ENCODE results near the gene IL10RA.

Gene IL10RA

DNA sequence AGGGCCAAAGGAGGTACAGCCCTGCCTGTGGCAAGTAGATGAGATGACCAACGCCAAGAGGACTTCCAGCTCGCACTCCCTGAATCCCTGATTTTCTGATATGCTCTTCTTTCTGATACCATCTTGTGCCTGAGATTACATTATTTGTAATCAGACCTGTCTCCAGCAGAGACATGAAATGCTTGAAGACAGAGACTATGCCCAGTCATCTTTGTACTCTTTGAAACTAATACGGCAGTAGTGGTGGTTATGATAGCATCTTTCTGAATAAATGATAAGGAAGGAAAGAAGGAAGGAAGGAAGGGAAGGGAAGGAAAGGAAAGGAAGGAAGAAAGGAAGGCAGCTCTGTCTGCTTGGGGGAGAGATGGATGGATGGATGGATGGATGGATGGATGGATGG is 27.8 kb downstream of the IL10RA start:
- no peak for DNase-seq (ENCODE audit: low spot score)
- in situ Hi-C loops (cut with MboI; ENCODE audit: low sequenced_read_pairs, unreplicated experiment): no loop called here
- TF ChIP-seq, protein P1, sequence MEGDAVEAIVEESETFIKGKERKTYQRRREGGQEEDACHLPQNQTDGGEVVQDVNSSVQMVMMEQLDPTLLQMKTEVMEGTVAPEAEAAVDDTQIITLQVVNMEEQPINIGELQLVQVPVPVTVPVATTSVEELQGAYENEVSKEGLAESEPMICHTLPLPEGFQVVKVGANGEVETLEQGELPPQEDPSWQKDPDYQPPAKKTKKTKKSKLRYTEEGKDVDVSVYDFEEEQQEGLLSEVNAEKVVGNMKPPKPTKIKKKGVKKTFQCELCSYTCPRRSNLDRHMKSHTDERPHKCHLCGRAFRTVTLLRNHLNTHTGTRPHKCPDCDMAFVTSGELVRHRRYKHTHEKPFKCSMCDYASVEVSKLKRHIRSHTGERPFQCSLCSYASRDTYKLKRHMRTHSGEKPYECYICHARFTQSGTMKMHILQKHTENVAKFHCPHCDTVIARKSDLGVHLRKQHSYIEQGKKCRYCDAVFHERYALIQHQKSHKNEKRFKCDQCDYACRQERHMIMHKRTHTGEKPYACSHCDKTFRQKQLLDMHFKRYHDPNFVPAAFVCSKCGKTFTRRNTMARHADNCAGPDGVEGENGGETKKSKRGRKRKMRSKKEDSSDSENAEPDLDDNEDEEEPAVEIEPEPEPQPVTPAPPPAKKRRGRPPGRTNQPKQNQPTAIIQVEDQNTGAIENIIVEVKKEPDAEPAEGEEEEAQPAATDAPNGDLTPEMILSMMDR (IDR thresholded peaks at IDR 0.05; ENCODE audit: borderline replicate concordance, control extremely low read depth, extremely low read depth, insufficient read depth, missing control alignments): no peak

DNA sequence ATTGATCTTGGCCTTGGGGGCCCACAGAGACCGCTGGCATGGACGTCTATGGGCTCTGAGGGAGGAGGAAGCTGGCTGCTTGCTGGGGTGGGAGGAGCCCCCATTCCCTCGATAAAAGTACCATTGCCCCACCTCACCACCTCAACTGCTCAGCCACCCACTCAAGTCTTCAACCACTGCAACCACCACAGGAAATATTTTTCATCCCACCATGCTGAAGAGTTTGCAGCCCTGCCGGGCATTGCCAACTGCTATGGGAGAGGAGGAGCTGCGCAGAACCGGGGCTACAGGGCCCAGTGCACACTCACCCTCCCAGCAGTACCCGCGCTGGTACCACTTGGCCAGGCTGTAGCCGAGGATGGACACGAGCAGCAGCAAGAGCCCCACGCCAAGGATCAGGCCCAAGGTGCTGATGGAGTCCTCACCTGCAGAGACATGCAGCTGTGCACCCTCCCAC is 29.2 kb downstream of the IL10RA start:
- DNase-seq (ENCODE audit: low spot score): no peak
- TF ChIP-seq, protein P1 (IDR thresholded peaks at IDR 0.05; ENCODE audit: borderline replicate concordance, control extremely low read depth, extremely low read depth, insufficient read depth, missing control alignments): no peak
- in situ Hi-C loops (cut with MboI; ENCODE audit: low sequenced_read_pairs, unreplicated experiment): no loop called here

DNA sequence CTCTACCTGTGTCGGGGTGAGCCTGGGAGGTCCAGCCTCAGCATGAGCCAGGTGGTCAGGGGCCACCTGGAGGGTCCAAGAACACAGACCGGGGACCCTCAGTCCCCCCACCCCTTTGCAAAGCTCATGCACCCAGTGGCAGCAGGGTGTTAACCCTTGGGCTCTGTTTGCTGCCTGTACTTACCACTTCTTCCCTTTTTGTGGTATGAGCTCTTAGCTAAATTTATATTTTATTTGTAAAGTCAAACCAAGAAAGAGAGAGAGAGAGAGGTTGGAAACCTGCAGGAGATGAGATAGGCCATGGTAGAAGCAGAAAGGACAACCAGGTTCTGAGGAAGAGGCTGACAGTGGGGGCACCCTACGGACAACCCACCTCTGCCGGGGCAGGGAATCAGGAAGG is 29.9 kb downstream of the IL10RA start:
- no peak for DNase-seq (ENCODE audit: low spot score)
- TF ChIP-seq, protein P1 (IDR thresholded peaks at IDR 0.05; ENCODE audit: borderline replicate concordance, control extremely low read depth, extremely low read depth, insufficient read depth, missing control alignments): no peak
- in situ Hi-C loops (cut with MboI; ENCODE audit: low sequenced_read_pairs, unreplicated experiment): no loop called here

DNA sequence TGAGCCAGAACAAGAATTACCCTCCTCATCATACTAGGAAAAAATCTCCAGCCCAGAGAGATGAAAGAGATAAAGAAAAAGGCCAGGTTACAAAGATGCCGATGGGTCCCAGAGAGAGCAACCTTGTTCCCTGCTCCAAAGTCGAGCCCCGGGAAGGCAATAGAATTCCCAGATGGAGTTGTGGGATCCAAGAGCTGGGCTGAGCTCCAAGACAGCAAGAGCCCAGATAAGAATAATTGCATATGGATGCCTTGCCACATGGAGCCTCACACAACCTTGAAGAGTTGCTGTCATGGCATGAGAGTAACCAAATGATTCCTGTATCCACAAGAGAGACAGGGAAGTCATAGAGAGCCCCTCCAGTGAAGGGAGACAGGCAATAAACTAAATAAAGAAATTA is 30.9 kb downstream of the IL10RA start:
- DNase-seq (ENCODE audit: low spot score): no peak
- TF ChIP-seq, protein P1 (IDR thresholded peaks at IDR 0.05; ENCODE audit: borderline replicate concordance, control extremely low read depth, extremely low read depth, insufficient read depth, missing control alignments): no peak
- in situ Hi-C loops (cut with MboI; ENCODE audit: low sequenced_read_pairs, unreplicated experiment): no loop called here

DNA sequence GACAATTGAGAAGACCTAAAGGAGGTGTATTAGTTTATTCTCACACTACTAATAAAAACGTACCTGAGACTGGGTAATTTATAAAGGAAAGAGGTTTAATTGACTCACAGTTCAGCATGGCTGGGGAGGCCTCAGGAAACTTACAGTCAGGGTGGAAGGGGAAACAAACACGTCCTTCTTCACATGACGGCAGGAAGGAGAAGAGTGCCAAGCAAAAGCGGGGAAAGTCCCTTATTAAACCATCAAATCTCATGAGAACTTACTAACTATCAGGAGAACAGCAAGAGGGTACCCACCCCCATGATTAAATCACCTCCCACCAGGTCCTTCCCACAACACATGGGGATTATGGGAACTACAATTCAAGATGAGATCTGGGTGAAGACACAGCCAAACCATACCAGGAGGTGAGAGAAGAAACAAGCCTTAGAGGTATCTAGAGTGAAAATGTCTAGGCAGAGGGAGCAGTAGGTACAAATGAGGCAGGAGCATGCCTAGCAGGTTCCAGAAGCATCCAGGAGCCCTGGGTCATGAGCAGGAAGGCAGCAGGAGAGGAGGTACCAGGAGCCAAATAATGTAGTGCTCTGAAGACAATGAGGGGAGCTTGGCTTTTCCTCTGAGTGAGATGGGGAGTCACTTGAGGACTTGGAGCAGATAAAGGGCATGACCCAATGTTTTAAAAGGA is 31.6 kb downstream of the IL10RA start:
- DNase-seq (ENCODE audit: low spot score): no peak
- in situ Hi-C loops (cut with MboI; ENCODE audit: low sequenced_read_pairs, unreplicated experiment): no loop called here
- TF ChIP-seq, protein P1 (IDR thresholded peaks at IDR 0.05; ENCODE audit: borderline replicate concordance, control extremely low read depth, extremely low read depth, insufficient read depth, missing control alignments): no peak

DNA sequence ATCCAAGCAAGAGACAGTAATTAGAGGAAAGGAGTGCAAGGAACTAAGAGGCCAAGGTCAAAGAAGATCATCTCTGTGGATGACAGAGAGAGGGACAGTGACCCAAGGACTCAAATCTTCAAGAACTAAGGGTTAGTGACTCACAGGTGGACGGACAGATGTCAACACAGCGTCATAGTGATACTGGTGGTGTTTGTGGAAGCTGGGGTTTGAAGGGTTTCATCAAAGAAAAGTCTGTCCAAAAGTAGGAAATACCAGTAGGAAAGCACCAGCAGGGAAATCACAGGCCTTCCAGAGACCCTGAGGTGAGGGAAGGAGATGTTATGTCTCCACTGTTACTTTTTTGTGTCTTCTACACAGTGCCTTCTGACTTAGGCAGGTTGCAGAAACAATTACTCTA is 32.2 kb downstream of the IL10RA start:
- no peak for DNase-seq (ENCODE audit: low spot score)
- TF ChIP-seq, protein P1 (IDR thresholded peaks at IDR 0.05; ENCODE audit: borderline replicate concordance, control extremely low read depth, extremely low read depth, insufficient read depth, missing control alignments): no peak
- in situ Hi-C loops (cut with MboI; ENCODE audit: low sequenced_read_pairs, unreplicated experiment): no loop called here
